Measurements from ENCODE around the gene CNFN.

CNFN gene

DNA sequence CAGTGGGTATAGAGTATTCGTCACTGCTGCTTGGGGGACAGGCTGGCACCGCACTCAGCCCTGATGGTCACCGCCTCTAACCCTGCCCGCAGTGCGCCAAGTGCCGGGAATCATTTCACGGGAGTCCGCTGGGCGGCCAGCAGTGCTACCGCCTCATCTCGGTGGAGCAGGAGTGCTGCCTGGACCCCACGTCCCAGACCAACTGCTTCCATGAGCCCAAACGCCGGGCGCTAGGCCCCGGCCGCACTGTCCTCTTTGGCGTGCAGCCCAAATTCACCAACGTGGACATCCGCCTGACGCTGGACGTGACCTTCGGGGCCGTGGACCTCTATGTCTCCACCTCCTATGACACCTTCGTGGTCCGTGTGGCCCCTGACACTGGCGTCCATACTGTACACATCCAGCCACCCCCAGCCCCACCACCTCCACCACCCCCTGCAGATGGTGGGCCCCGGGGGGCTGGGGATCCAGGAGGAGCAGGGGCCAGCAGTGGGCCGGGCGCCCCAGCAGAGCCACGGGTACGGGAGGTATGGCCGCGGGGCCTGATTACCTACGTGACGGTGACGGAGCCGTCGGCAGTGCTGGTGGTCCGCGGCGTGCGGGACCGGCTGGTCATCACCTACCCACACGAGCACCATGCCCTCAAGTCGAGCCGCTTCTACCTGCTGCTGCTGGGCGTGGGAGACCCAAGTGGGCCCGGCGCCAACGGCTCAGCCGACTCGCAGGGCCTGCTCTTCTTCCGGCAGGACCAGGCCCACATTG is 14.5 kb downstream of the CNFN start:
- Mint-ChIP-seq H3K4me3 (no peak overlapping the region), H3K27me3 (peaks cover 23% of the 10 kb centered on the region), H3K27ac (no peak overlapping the region), H3K36me3 (ENCODE audit: low read depth) (peaks cover 22% of the 10 kb centered on the region), H3K9me3 (no peaks in the 10 kb centered on the region), H3K4me1 (ENCODE audit: low read depth) (peaks cover 15% of the 10 kb centered on the region)
- intact Hi-C loops (cut with micrococcal nuclease), result no loop called here

DNA sequence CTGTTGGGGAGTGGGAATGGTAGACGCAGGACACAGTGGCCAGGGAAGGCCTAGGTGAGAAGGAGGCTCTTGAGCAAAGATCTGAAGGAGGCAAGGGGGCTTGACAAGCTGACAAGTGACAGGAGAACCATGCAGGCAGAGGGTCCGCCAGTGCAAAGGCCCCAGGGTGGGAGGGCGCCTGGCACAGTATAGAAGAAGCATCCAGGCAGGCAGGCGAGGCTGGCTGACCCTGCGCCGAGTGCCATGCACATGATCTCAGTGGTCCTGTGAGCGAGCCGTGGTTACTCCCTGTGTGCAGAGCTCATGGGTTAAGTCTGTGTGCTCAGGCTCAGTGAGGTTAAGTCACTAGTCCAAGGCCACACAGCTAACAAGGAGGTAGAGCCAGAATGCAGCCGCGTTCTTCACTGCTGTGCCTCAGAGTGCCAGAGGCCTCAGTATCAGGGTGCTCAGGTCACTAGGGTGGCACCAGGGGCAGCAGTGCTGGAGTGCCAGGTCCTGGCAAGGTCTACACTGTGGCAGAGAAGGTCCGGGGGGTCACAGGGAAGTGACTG is 15.2 kb downstream of the CNFN start:
- Mint-ChIP-seq H3K9me3 (no peaks in the 10 kb centered on the region), H3K4me3 (no peak overlapping the region), H3K27me3 (peaks cover 16% of the 10 kb centered on the region), H3K4me1 (ENCODE audit: low read depth) (peaks cover 22% of the 10 kb centered on the region), H3K36me3 (ENCODE audit: low read depth) (peaks cover 22% of the 10 kb centered on the region), H3K27ac (no peak overlapping the region)
- intact Hi-C loops (cut with micrococcal nuclease), result no loop called here

DNA sequence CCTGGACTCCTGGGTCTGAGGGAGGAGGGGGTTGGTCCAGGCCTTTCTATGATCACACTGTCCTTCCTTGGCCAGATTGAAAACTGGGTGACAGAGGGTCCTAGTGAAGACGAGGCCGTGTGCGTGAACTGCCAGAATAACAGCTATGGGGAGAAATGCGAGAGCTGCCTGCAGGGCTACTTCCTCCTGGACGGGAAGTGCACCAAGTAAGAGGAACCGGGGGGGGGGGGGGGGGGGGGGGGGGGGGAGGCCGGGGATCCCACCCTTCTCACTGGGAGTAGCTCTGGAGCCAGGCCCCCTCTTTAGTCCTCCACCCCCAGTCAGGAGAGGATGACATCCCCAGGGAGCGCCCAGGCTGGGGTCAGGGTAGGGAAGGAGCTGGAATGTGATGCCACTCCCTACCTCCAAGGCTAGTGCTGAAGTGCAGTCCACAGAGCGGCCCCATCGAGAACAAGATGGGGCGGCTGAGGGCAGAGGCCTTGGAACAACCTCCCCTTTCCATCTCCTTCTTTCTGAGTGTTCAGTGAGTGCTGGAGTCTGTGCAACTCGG is 19.4 kb downstream of the CNFN start:
- H3K4me1 Mint-ChIP-seq (ENCODE audit: low read depth), result peaks cover 26% of the 10 kb centered on the region
- peak overlapping the region; percentile 72 for H3K4me3 Mint-ChIP-seq
- H3K36me3 Mint-ChIP-seq (ENCODE audit: low read depth), result peaks cover 25% of the 10 kb centered on the region
- H3K27ac Mint-ChIP-seq, result peak overlapping the region; percentile 67
- H3K9me3 Mint-ChIP-seq, result no peaks in the 10 kb centered on the region
- no peaks in the 10 kb centered on the region for H3K27me3 Mint-ChIP-seq
- intact Hi-C loops (cut with micrococcal nuclease), result no loop called here

DNA sequence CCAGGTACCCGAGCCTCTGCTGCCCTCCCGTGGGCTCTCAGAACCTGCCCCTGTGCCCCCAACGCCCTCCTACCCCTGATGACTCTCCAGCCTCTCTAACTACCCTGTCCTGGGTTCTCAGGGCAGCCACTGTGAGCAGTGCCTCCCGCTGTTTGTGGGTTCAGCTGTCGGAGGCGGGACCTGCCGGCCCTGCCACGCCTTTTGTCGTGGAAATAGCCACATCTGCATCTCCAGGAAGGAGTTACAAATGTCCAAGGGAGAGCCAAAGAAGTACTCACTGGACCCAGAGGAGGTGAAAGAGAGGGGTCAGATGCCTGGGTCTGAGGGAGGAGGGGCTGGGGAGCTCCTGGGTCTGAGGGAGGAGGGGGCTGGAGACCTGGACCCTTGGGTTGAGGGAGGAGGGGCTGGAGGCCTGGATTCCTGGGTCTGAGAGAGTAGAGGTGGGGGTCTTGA is 20.0 kb downstream of the CNFN start:
- Mint-ChIP-seq H3K9me3 (no peaks in the 10 kb centered on the region), H3K4me1 (ENCODE audit: low read depth) (peaks cover 29% of the 10 kb centered on the region), H3K36me3 (ENCODE audit: low read depth) (peaks cover 19% of the 10 kb centered on the region), H3K4me3 (peak overlapping the region; percentile 72), H3K27ac (peak overlapping the region; percentile 67), H3K27me3 (no peaks in the 10 kb centered on the region)
- intact Hi-C loops (cut with micrococcal nuclease), result no loop called here

DNA sequence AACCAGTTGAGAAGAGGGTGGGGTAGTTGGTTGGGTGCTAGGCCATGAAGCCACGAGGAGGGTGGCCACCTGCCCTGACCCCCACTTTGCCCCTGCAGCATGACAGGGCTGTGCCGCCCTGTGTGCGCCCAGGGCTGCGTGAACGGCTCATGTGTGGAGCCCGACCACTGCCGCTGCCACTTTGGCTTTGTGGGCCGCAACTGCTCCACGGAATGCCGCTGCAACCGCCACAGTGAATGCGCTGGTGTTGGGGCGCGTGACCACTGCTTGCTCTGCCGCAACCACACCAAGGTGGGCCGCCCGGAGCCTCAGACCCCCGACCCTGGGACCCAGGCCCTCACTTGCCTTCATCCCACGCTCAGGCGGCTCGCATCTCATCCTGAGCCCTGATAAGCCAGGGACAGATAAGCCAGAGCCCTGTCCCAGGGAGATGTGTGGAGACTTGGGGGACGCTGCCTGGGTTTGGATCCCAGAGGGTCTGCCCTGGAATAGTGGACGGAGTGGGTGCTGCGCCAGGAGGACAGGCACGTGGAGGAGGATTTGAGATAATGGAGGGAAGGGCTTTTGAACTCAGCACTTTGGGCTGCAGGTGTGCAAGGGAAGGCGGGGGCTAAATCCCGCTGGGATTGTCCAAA is 20.5 kb downstream of the CNFN start:
- H3K4me1 Mint-ChIP-seq (ENCODE audit: low read depth), result peaks cover 32% of the 10 kb centered on the region
- no peak overlapping the region for H3K4me3 Mint-ChIP-seq
- H3K27ac Mint-ChIP-seq, result peak overlapping the region; percentile 67
- no peaks in the 10 kb centered on the region for H3K9me3 Mint-ChIP-seq
- no peaks in the 10 kb centered on the region for H3K27me3 Mint-ChIP-seq
- peaks cover 14% of the 10 kb centered on the region for H3K36me3 Mint-ChIP-seq (ENCODE audit: low read depth)
- intact Hi-C loops (cut with micrococcal nuclease), result no loop called here

DNA sequence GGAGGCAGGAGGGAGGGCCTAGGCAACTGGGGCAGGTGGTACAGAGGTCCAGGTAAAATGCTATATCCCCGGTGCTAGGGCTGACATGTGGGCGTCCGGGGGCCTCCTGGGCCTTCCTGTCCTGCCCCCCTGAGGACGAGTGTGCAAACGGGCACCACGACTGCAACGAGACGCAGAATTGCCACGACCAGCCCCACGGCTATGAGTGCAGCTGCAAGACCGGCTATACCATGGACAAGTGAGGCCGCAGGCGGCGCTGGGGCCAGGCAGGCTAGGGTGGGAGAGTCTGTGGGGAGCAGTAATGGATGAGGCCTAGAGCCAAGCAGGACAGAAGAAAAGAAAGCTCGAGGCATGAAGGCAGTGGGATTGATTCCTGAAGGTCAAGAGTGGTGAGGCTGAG is 21.3 kb downstream of the CNFN start:
- Mint-ChIP-seq H3K27me3 (no peaks in the 10 kb centered on the region), H3K27ac (no peak overlapping the region), H3K4me1 (ENCODE audit: low read depth) (peaks cover 40% of the 10 kb centered on the region), H3K9me3 (peaks cover 7% of the 10 kb centered on the region), H3K36me3 (ENCODE audit: low read depth) (peaks cover 19% of the 10 kb centered on the region), H3K4me3 (no peak overlapping the region)
- intact Hi-C loops (cut with micrococcal nuclease), result no loop called here

DNA sequence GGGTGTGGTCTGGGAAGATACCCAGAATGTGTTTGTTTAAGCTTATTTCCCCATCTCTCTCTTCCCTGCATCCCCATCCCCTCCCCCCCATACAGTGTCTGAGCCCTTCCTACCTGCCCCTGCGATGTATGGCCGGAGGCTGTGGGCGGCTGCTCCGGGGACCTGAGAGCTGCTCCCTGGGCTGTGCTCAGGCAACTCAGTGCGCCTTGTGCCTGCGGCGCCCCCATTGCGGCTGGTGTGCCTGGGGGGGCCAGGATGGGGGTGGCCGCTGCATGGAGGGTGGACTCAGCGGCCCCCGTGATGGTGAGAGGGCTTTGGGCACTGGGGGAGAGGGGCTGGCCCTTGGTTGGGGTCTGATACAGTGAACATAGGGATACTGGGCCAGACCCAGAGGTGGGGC is 21.7 kb downstream of the CNFN start:
- intact Hi-C loops (cut with micrococcal nuclease), result no loop called here
- no peak overlapping the region for H3K27ac Mint-ChIP-seq
- peaks cover 44% of the 10 kb centered on the region for H3K4me1 Mint-ChIP-seq (ENCODE audit: low read depth)

DNA sequence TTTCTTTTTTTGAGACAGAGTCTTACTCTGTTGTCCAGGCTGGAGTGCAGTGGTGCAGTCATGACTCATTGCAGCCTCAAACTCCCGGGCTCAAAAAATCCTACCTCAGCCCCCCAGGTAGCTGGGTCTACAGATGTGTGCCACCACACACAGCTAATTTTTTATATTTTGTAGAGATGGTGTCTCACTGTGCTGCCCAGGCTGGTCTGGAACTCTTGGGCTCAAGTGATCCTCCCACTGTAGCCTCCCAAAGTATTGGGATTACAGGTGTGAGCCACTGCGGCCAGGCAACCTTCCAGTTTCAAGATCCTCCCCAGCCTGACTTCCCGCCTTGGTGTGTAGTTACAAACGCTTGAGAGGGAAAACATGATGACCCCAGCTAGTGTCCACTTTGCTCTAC is 22.2 kb downstream of the CNFN start:
- no peak overlapping the region for H3K27ac Mint-ChIP-seq
- intact Hi-C loops (cut with micrococcal nuclease), result no loop called here
- peaks cover 27% of the 10 kb centered on the region for H3K36me3 Mint-ChIP-seq (ENCODE audit: low read depth)
- peaks cover 48% of the 10 kb centered on the region for H3K4me1 Mint-ChIP-seq (ENCODE audit: low read depth)
- H3K4me3 Mint-ChIP-seq, result no peak overlapping the region
- H3K27me3 Mint-ChIP-seq, result no peaks in the 10 kb centered on the region
- peaks cover 7% of the 10 kb centered on the region for H3K9me3 Mint-ChIP-seq

More for the DNA sequence above, 21.7 kb downstream of the CNFN start:
- peaks cover 23% of the 10 kb centered on the region for H3K36me3 Mint-ChIP-seq (ENCODE audit: low read depth)
- H3K9me3 Mint-ChIP-seq, result peaks cover 7% of the 10 kb centered on the region
- H3K27me3 Mint-ChIP-seq, result no peaks in the 10 kb centered on the region
- H3K4me3 Mint-ChIP-seq, result no peak overlapping the region

DNA sequence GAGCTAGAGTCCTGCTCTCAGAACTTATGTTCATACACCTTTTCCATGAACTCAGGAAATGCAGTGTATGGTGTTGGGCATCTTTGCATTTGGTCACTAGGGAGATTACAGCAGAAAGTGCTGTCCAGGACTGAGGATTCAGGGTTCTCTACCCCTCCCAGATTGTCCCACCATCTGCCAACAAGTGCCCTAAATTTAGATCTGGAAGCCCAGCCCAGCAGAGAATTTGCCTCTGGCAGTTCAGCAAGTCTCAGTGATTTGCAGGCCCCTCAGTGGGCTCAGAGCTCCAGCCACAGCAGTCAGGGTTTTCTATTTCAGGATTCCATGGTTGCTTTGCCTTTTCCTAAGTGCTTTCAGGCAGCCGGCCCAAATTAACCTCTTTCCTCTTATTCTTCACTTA is 23.4 kb downstream of the CNFN start:
- peaks cover 7% of the 10 kb centered on the region for H3K9me3 Mint-ChIP-seq
- peaks cover 41% of the 10 kb centered on the region for H3K4me1 Mint-ChIP-seq (ENCODE audit: low read depth)
- no peaks in the 10 kb centered on the region for H3K27me3 Mint-ChIP-seq
- H3K36me3 Mint-ChIP-seq (ENCODE audit: low read depth), result peaks cover 36% of the 10 kb centered on the region
- no peak overlapping the region for H3K27ac Mint-ChIP-seq
- H3K4me3 Mint-ChIP-seq, result no peak overlapping the region
- intact Hi-C loops (cut with micrococcal nuclease), result no loop called here

DNA sequence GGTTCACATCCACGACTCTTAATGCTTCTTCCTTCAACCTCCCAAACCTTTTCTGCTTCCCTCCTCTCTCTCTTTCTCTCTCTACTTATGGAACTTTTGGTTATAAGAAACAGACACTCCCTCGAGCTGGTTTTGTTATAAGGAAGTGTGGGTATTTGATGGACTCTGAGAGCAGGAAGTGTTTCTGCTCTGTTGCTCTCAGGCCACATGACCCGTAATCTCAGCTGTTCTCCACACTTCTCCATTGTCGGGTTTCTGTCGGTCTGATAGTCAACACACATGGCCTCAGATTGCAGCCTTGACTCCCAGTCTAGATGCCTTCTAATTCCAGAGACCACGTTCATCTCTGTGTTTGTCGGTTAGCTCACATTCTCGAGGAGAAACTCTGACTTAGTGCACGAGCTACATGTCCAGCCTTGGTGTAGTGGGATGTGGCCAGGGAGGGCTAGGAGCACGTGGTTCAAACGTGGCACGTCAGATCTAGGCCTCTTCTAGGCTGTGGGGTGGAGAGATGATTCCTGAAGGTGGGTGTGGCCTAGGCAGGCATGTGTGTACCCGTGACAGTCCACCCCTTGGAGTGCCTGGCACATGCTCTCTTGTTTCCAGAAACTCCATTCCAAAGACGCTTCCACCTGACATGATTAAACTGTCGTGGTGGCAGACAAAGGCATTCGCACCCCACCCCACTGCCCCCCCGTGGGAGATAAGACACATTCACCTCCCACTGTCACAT is 26.3 kb downstream of the CNFN start:
- peaks cover 23% of the 10 kb centered on the region for H3K4me1 Mint-ChIP-seq (ENCODE audit: low read depth)
- intact Hi-C loops (cut with micrococcal nuclease), result no loop called here
- H3K9me3 Mint-ChIP-seq, result peaks cover 7% of the 10 kb centered on the region
- H3K27ac Mint-ChIP-seq, result peak overlapping the region; percentile 83
- peaks cover 55% of the 10 kb centered on the region for H3K36me3 Mint-ChIP-seq (ENCODE audit: low read depth)
- H3K4me3 Mint-ChIP-seq, result no peak overlapping the region
- no peaks in the 10 kb centered on the region for H3K27me3 Mint-ChIP-seq

DNA sequence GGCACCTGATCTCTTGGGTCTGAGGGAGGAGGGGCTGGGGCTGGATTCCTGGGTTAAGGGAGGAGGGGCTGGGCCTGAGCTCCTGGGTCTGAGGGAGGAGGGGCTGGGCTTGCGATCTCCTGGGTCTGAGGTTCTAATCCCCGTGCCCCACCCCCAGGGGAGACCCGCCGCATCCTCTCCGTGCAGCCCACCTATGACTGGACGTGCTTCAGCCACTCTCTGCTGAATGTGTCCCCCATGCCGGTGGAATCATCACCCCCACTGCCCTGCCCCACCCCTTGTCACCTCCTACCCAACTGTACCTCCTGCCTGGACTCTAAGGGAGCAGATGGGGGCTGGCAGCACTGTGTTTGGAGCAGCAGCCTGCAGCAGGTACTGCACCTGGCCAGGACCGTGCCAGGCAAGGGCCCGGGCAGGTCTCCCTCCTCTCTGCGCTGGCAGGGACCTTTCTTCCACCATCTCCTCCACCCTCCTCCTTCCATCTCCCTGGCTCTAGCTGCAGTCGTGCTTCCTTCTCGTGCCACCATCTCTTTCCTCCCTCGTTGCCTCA is 27.1 kb downstream of the CNFN start:
- Mint-ChIP-seq H3K27ac (peak overlapping the region; percentile 83), H3K9me3 (peaks cover 7% of the 10 kb centered on the region), H3K4me1 (ENCODE audit: low read depth) (peaks cover 23% of the 10 kb centered on the region), H3K4me3 (no peak overlapping the region), H3K36me3 (ENCODE audit: low read depth) (peaks cover 57% of the 10 kb centered on the region), H3K27me3 (no peaks in the 10 kb centered on the region)
- intact Hi-C loops (cut with micrococcal nuclease), result no loop called here

DNA sequence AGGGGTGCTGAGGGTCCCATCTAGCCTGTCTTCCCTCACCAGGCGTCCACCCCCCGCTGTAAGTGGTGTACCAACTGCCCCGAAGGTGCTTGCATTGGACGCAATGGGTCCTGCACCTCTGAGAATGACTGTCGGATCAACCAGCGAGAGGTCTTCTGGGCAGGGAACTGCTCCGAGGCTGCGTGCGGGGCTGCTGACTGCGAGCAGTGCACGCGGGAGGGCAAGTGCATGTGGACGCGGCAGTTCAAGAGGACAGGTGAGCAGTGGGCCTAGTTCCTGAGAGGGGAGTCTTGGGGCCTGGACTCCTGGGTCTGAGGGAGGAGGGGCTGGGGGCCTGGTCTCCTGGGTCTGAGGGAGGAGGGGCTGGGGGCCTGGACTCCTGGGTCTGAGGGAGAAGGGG is 27.8 kb downstream of the CNFN start:
- Mint-ChIP-seq H3K9me3 (peaks cover 7% of the 10 kb centered on the region), H3K36me3 (ENCODE audit: low read depth) (peaks cover 64% of the 10 kb centered on the region), H3K4me1 (ENCODE audit: low read depth) (peaks cover 23% of the 10 kb centered on the region), H3K27me3 (no peaks in the 10 kb centered on the region), H3K4me3 (no peak overlapping the region), H3K27ac (no peak overlapping the region)
- intact Hi-C loops (cut with micrococcal nuclease), result no loop called here

DNA sequence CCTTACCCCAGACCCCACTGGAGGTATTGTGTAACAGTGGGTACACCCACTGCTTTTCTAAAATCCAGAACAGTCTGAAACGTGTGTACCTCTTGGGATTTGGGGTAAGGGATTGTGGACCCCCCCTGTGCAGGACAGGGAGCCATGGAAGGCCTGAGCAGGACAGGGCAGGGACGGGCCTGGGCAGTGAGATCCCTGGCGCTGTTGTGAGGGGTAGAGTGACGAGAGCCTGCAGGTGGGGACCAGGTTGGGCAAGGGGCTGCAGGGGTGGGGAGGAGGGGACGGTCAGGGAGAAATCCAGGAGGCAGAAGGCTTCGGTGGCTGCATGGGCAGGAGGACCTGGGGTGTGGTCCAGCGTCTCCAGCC is 28.6 kb downstream of the CNFN start:
- Mint-ChIP-seq H3K27ac (no peak overlapping the region), H3K4me1 (ENCODE audit: low read depth) (peaks cover 23% of the 10 kb centered on the region)

More for the DNA sequence above, 28.6 kb downstream of the CNFN start:
- H3K4me3 Mint-ChIP-seq, result no peak overlapping the region
- intact Hi-C loops (cut with micrococcal nuclease), result no loop called here
- H3K27me3 Mint-ChIP-seq, result no peaks in the 10 kb centered on the region
- H3K36me3 Mint-ChIP-seq (ENCODE audit: low read depth), result peaks cover 71% of the 10 kb centered on the region
- peaks cover 7% of the 10 kb centered on the region for H3K9me3 Mint-ChIP-seq

Measured in dendritic cell treated with granulocyte-macrophage colony-stimulating factor and Interleukin-4, amounts not matched to agents 40 ng/mL and 50 ng/mL, for 4 days (primary cell).